BE2C (cell line): ENCODE measurements around the gene PFKL.

Source experiments
- DNase-seq: peaks from one replicate; pipeline ENCODE4 v3.0.0-alpha.2; 2020
- H3K27me3 ChIP-seq: fragments of 250-450 bp; sonication (Bioruptor Pico); 2 replicates; pipeline ENCODE4 v1.5.1; 2020; ENCODE audit warnings: mild to moderate bottlenecking
- H3K36me3 ChIP-seq: fragments of 250-450 bp; sonication (Bioruptor Pico); 2 replicates; pipeline ENCODE4 v1.5.1; 2020; ENCODE audit warnings: mild to moderate bottlenecking
- H3K4me1 ChIP-seq: fragments of 250-450 bp; sonication (Bioruptor Pico); 2 replicates; pipeline ENCODE4 v1.5.1; 2020
- H3K4me3 ChIP-seq: 2 replicates; pipeline ENCODE4 v1.5.1; 2011; ENCODE audit warnings: low read depth, low read length
- H3K9me3 ChIP-seq: fragments of 250-450 bp; sonication (Bioruptor Pico); 2 replicates; pipeline ENCODE4 v1.5.1; 2020
- CTCF ChIP-seq: IDR thresholded peaks from 2 replicates; pipeline ENCODE4 v1.5.1; 2012; ENCODE audit warnings: mild to moderate bottlenecking, low read depth, low read length

PFKL gene

GRCh38 chr21:44331209-44331608 is 31.4 kb downstream of the PFKL start:
- peaks cover under 1% of the 10 kb centered on the region; the same call in 1 of the 2 replicates for H3K36me3 ChIP-seq
- no peaks in the 10 kb centered on the region for H3K9me3 ChIP-seq
- TF ChIP-seq CTCF, result no peak
- DNase-seq, result no peak
- H3K27me3 ChIP-seq, result no peaks in the 10 kb centered on the region
- no peak overlapping the region for H3K4me3 ChIP-seq
- H3K4me1 ChIP-seq, result peaks cover 15% of the 10 kb centered on the region

DNA sequence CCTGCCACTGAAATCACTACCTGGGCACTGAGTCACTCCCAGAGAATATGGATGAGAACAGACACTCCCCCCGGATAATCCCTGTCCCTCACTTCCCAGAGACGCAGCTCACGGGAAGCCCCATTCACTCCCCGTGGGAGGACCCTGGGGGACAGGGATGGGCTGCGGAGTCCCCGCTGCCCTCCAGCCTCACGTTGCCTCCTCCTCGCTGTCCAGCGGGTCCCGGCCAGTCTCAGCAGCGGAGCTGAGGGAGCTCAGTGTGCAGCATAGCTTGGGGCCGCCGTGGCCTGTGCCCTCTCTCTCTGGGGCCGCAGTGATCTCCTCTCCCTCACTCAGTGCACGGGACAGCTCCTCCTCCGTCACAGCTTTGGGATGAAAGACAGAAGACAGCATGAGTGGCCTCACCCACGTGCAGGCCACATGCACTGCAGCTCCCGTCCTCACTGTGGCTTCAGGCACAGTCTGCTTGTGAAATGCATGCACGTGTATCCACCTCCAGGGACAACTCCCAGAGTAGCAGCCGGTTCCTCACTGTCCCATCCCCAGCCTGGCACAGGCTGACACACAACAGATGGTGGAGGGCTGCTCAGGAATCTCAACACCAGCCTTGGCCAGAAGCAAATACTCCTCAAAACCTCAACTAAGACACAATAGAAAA is 31.9 kb downstream of the PFKL start:
- TF ChIP-seq CTCF, result no peak

GRCh38 chr21:44332383-44332782 is 32.5 kb downstream of the PFKL start:
- Histone ChIP-seq H3K4me3 (no peak overlapping the region), H3K36me3 (no peaks in the 10 kb centered on the region; the same call in 1 of the 2 replicates), H3K4me1 (peaks cover 10% of the 10 kb centered on the region), H3K27me3 (no peaks in the 10 kb centered on the region), H3K9me3 (no peaks in the 10 kb centered on the region)
- no peak for DNase-seq
- no peak for TF ChIP-seq CTCF

More for the DNA sequence above, 31.9 kb downstream of the PFKL start:
- no peaks in the 10 kb centered on the region for H3K27me3 ChIP-seq
- no peaks in the 10 kb centered on the region; the same call in 1 of the 2 replicates for H3K36me3 ChIP-seq
- H3K4me1 ChIP-seq, result peaks cover 15% of the 10 kb centered on the region
- H3K9me3 ChIP-seq, result no peaks in the 10 kb centered on the region
- no peak overlapping the region for H3K4me3 ChIP-seq
- DNase-seq, result no peak

GRCh38 chr21:44332965-44333364 is 33.1 kb downstream of the PFKL start:
- no peaks in the 10 kb centered on the region for H3K9me3 ChIP-seq
- TF ChIP-seq CTCF, result no peak
- no peak for DNase-seq
- no peaks in the 10 kb centered on the region; the same call in 1 of the 2 replicates for H3K36me3 ChIP-seq
- peaks cover 11% of the 10 kb centered on the region for H3K4me1 ChIP-seq
- no peak overlapping the region for H3K4me3 ChIP-seq
- H3K27me3 ChIP-seq, result no peaks in the 10 kb centered on the region

DNA sequence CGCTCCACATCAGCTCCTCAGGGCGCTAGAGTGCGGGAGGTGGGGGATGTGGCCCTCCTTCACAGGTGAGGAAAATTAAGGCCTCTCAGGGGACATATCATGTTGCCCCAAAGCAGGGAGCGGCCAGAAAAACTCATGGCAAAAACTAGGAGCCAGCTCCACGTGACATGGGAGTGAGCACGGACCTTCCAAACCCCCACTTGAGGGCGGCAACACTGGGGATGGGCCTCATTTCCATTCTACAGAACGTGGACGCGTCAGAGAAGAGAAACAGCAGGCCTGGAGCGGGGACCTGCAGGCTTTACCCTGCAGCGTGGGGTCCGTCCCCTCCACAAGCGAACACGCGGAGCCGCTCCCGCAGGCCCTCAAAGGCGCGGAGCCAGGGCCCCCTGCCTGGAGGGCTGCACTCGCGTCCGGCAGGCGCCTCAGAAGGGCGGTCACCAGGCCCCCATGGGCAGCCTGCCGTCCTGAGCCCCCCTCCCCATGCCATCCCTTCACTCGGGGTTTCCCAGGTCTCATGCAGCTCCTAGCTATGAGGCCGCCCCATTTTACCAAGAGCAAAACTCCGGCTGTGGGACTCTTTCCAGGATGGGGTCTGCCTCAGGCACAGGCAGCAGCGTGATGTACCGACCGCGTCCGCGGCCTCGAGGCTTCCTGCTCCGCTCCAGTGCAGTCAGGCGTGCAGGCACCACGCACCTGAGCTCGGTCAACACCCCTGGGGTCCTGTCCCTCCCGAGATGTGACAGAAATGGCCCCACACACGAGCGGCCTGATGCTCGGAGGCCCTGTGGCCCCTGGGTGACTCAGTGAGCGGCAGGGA is 33.9 kb downstream of the PFKL start:
- Histone ChIP-seq H3K4me3 (no peak overlapping the region), H3K9me3 (no peaks in the 10 kb centered on the region), H3K36me3 (no peaks in the 10 kb centered on the region), H3K4me1 (peaks cover 10% of the 10 kb centered on the region), H3K27me3 (no peaks in the 10 kb centered on the region)
- DNase-seq, result no peak
- TF ChIP-seq CTCF, result no peak

DNA sequence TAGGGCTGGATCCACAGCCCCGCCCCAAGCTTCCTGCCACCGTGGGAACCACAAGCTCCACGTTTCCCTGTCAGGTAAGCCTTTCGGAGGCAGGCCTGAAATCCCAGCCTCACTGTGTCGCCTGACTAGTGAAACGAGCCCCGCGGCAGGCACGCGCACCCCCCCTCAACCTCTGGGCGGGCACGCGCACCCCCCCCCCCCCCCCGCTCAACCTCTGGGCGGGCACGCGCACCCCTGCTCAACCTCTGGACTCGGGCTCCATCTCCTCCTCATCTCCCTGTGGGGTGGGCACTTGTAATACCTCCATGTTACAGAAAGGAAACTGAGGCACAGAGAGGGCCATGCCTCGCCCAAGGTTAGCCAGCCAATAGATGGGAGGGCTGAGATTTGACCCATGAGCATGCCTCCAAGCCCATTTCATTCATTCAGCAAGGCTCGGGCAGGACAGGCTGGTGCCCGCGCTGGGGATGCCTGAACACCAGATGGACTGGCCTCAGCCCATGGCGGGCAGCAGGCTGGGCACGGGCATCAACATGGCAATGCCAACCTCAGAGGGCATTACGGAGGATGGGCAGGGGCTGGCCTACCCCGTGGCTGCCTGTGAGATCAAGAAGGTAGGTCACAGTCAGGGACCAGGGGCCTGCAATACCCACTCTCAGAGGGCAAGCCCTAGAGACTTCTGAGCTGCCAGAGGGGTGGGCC is 34.6 kb downstream of the PFKL start:
- H3K36me3 ChIP-seq, result no peaks in the 10 kb centered on the region
- peaks cover 7% of the 10 kb centered on the region for H3K4me1 ChIP-seq
- H3K27me3 ChIP-seq, result no peaks in the 10 kb centered on the region
- H3K4me3 ChIP-seq, result no peak overlapping the region
- H3K9me3 ChIP-seq, result no peaks in the 10 kb centered on the region
- no peak for DNase-seq
- TF ChIP-seq CTCF, result no peak
